Esophagus muscularis mucosa (tissue), 4 donors: ENCODE measurements around the gene VWA5B1. TPM values are rescaled to one million over a fixed set of nuclear protein-coding genes. Genes with fewer than 3 reads are reported as not detected.

Source experiments
- DNase-seq: peaks from one replicate; pipeline ENCODE4 v3.0.0-alpha.2; 2017; ENCODE audit errors: extremely low spot score
- H3K27ac ChIP-seq, 4 donors: fragments of 200-600 bp; sonication (generic); replicated peaks in 1 of 4; 1 replicate in 3 of 4; 2 replicates in 1 of 4; pipeline ENCODE4 v1.5.1; 2016 to 2019; ENCODE audit warnings: mild to moderate bottlenecking in 1 of 4
- H3K27me3 ChIP-seq, 4 donors: fragments of 200-600 bp; sonication (generic); one replicate each; pipeline versions ENCODE4 v1.5.1 to v1.6.0; 2016 to 2019
- H3K36me3 ChIP-seq, 4 donors: fragments of 200-600 bp; sonication (generic); one replicate each; pipeline ENCODE4 v1.5.1; 2016 to 2019
- H3K4me1 ChIP-seq, 4 donors: fragments of 200-600 bp; sonication (generic); one replicate each; pipeline ENCODE4 v1.5.1; 2016 to 2019
- H3K4me3 ChIP-seq, 4 donors: fragments of 200-600 bp; sonication (generic); 1 replicate in 2 of 4; 2 replicates in 2 of 4; pipeline ENCODE4 v1.5.1; 2016 to 2019; ENCODE audit warnings: mild to moderate bottlenecking in 4 of 4, moderate library complexity in 1 of 4
- H3K9me3 ChIP-seq, 4 donors: fragments of 200-600 bp; sonication (generic); 1 replicate in 3 of 4; 2 replicates in 1 of 4; pipeline ENCODE4 v1.5.1; 2016 to 2019
- CTCF ChIP-seq, 3 experiments: fragments of 200-600 bp in 2 of 3; fragments of 450-650 bp in 1 of 3; sonication (generic) in 2 of 3; IDR thresholded peaks; one replicate each; pipeline ENCODE4 v1.5.1; 2017 to 2019; ENCODE audit warnings: antibody characterized with exemption in 3 of 3, mild to moderate bottlenecking in 2 of 3, moderate library complexity in 1 of 3
- EP300 ChIP-seq: sonication (generic); formaldehyde crosslinking; IDR thresholded peaks from one replicate; pipeline ENCODE4 v1.6.1; 2017; ENCODE audit warnings: antibody characterized with exemption
- POLR2A ChIP-seq: fragments of 450-650 bp; IDR thresholded peaks from one replicate; pipeline ENCODE4 v1.6.1; 2017; ENCODE audit warnings: antibody characterized with exemption, moderate library complexity, mild to moderate bottlenecking, low read depth
- POLR2AphosphoS5 ChIP-seq, 2 donors: sonication (generic); formaldehyde crosslinking; IDR thresholded peaks; one replicate each; pipeline ENCODE4 v1.6.1; 2017; ENCODE audit warnings: antibody characterized with exemption in 2 of 2
- WGBS: methylation state at CpG from one replicate; pipeline ENCODE4 v1.1.5; 2018; 5-methylcytosine and 5-hydroxymethylcytosine counted together
- intact Hi-C: fragments of 100-400 bp; cut with DNase I; formaldehyde crosslinking; loops from one replicate; pipeline ENCODE4 v1.15.1; 2023
- total RNA-seq, 4 donors: library from RNA; depleted of rRNA; stranded (reverse); fragments of >200 nt; gene quantifications; one replicate each; pipeline versions ENCODE4 v1.1.0 to v1.2.1, GENCODE V29; 2016

VWA5B1 gene
- total RNA-seq, 4 donors from 2014 or later: under 0.01 TPM; not detected in 3

- no peak overlapping the region for H3K4me3 ChIP-seq
- H3K27ac ChIP-seq: no peak overlapping the region
- H3K4me1 ChIP-seq: no peaks in the 10 kb centered on the region
- no peak for TF ChIP-seq CTCF (IDR thresholded peaks at IDR 0.05)
- no peak for TF ChIP-seq POLR2A
- TF ChIP-seq EP300: no peak
- no peak for TF ChIP-seq POLR2AphosphoS5 (IDR thresholded peaks at IDR 0.05)
- intact Hi-C loops: loop anchor here (10.0 kb wide), 1 partner anchor 161 kb away; no protein-coding TSS in a partner anchor
- no peaks in the 10 kb centered on the region for H3K9me3 ChIP-seq
- H3K27me3 ChIP-seq: peaks cover 0 to 80% (median 4%) of the 10 kb centered on the region in 4 donors
- H3K36me3 ChIP-seq: no peaks in the 10 kb centered on the region
- WGBS: 61% methylated on average over 8 of the region's 8 CpGs
- DNase-seq: no peak
These were observed 84.9 kb downstream of the VWA5B1 start for GRCh38 chr1:20375563-20375962.

- Histone ChIP-seq H3K4me1 (no peaks in the 10 kb centered on the region), H3K27me3 (peaks cover 0 to 79% (median under 1%) of the 10 kb centered on the region in 4 donors), H3K27ac (no peak overlapping the region), H3K4me3 (no peak overlapping the region), H3K9me3 (no peaks in the 10 kb centered on the region), H3K36me3 (no peaks in the 10 kb centered on the region)
- TF ChIP-seq POLR2AphosphoS5 (IDR thresholded peaks at IDR 0.05) (no peak), CTCF (IDR thresholded peaks at IDR 0.05) (no peak)
- no peak for DNase-seq
- intact Hi-C loops: loop anchor here (10.0 kb wide), 1 partner anchor 161 kb away; no protein-coding TSS in a partner anchor
- 81% methylated on average over 4 of the region's 4 CpGs for WGBS
These were observed 85.5 kb downstream of the VWA5B1 start for GRCh38 chr1:20376171-20376570.

- Histone ChIP-seq H3K27me3 (peaks cover 0 to 71% (median 0%) of the 10 kb centered on the region in 4 donors), H3K36me3 (no peaks in the 10 kb centered on the region), H3K4me1 (no peaks in the 10 kb centered on the region), H3K9me3 (no peaks in the 10 kb centered on the region), H3K4me3 (no peak overlapping the region), H3K27ac (no peak overlapping the region)
- intact Hi-C loops: loop anchor here (1.0 to 10.0 kb wide), 2 partner anchors 116 to 162 kb away; no protein-coding TSS in a partner anchor
- DNase-seq: no peak
- WGBS: 33% methylated on average over 3 of the region's 8 CpGs
- peak; percentile 59 to 87 (median 59) for TF ChIP-seq CTCF (IDR thresholded peaks at IDR 0.05)
- TF ChIP-seq POLR2A: no peak
- no peak for TF ChIP-seq POLR2AphosphoS5 (IDR thresholded peaks at IDR 0.05)
- no peak for TF ChIP-seq EP300
These were observed 86.3 kb downstream of the VWA5B1 start for GRCh38 chr1:20376880-20377494.

- Histone ChIP-seq H3K4me1 (no peaks in the 10 kb centered on the region), H3K9me3 (no peaks in the 10 kb centered on the region), H3K27me3 (peaks cover 0 to 68% (median 0%) of the 10 kb centered on the region in 4 donors), H3K4me3 (no peak overlapping the region), H3K27ac (no peak overlapping the region), H3K36me3 (no peaks in the 10 kb centered on the region)
- no peak for TF ChIP-seq EP300
- TF ChIP-seq POLR2AphosphoS5 (IDR thresholded peaks at IDR 0.05): no peak
- TF ChIP-seq CTCF (IDR thresholded peaks at IDR 0.05): no peak
- no peak for TF ChIP-seq POLR2A
- DNase-seq: no peak
- intact Hi-C loops: loop anchor here (1.0 to 10.0 kb wide), 2 partner anchors 116 to 163 kb away; no protein-coding TSS in a partner anchor
- 95% methylated on average over 11 of the region's 11 CpGs for WGBS
These were observed 87.0 kb downstream of the VWA5B1 start for GRCh38 chr1:20377516-20378270.
